GM10266 (cell line): ENCODE results near the gene KMT5B.

ENCODE experiments used
- DNase-seq: peaks from one replicate; pipeline ENCODE4 v3.0.0; 2012; ENCODE audit errors: extremely low spot score
- CTCF ChIP-seq: IDR thresholded peaks from 2 replicates; pipeline ENCODE4 v1.5.1; 2012; ENCODE audit warnings: mild to moderate bottlenecking, low read depth; ENCODE audit not compliant: control insufficient read depth, insufficient read depth; ENCODE audit errors: missing control alignments

KMT5B gene

DNA sequence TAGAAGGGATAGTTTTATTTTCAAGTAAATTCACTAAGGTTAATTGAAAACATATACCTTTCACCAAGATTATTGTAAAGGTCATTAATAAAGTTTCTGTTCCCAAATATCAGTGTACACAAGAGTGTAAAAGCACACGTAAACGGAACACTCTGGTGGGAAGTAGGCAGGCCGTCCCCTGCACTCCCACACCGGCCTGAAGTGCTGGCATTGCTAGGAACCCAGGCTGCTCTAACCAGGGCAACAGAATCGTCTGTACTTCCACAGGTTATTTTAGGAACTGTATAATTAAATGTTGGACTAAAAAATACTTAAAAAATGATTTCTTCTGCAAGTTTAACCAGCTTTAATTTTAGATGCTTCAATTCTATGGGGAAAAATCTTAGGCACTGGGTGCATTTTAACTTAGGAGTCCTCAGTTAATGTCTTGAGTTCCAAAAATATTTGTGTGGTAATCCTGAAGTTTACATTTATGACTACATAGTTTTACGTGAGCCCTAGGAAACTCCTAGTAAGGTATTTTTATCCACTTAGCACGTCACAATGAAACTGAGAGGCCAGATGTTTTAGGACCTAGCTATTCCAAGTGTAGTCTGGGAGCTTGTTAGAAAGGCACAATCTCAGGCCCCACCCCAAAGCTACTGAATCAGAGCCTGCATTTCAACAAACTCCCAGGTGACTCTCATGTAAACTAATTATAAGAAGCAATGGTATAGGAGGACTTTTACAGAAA, 31.2 kb downstream of the KMT5B start:
- no peak for TF ChIP-seq CTCF
- peak; percentile 11 for DNase-seq

GRCh38 chr11:68179847-68180246, 33.2 kb downstream of the KMT5B start:
- no peak for DNase-seq
- no peak for TF ChIP-seq CTCF

DNA sequence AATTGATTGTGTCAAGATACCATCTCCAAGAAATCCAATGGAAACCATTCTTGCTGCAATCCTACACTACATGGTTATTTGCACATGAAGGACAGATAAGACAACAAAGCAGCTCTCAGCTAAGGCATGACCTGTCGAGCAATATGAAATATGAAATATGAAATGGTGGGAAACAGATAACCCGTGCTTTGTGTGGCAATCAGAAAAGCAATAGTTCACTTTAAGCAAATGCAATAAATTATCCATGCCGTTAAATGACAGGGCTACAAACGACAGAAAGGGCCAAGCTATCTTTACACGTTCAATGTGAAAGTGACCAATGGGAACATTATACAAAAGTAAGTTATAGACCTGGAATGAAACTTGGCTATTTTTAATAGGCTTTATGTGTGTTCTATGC, 35.2 kb downstream of the KMT5B start:
- TF ChIP-seq CTCF = no peak
- DNase-seq = no peak

- TF ChIP-seq CTCF = no peak
These were observed 39.2 kb downstream of the KMT5B start for GRCh38 chr11:68173926-68174325.

DNA sequence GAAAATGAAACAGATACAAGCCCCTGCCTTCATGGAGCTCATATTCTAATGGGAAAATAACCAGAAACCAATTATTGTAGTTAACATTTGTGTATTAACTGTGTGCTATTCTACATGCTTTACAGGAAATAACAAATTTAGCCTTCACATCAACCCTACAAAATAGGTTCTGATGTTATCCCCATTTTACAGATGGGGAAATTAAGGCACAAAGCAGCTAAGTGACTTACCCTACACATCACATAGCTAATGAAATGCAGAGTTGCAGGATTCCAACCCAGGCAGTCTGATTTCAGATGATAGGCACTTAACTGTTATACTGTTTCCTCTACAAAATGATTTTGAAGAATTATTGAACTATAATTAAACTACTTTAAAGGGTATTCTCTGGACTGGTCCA, 43.7 kb downstream of the KMT5B start:
- no peak for TF ChIP-seq CTCF
- no peak for DNase-seq

More at GRCh38 chr11:68173926-68174325, 39.2 kb downstream of the KMT5B start:
- DNase-seq = no peak

- DNase-seq = no peak
- no peak for TF ChIP-seq CTCF
These were observed 44.4 kb downstream of the KMT5B start for GRCh38 chr11:68168694-68169093.

DNA sequence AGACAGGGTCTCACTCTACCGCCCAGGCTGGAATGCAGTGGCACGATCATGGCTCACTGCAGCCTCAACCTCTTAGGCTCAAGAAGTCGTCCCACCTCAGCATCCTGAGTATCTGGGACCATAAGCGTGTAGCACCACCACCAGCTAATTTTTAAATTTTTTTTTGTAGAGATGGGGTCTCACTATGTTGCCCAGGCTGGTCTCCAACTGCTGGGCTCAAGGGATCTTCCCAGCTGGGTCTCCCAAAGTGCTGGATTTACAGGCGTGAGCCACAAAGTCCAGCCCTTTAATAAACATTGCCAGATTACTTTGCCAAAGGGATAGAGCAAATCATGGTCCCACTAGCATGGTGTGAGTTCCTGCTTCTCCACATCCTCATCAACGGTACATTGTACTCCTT, 45.6 kb downstream of the KMT5B start:
- TF ChIP-seq CTCF = no peak
- no peak for DNase-seq
